Measurements from ENCODE around the gene INSR.

INSR gene

GRCh38 chr19:7287722-7288121, 6.5 kb downstream of the INSR start:
- no peak for TF ChIP-seq CTCF (IDR thresholded peaks at IDR 0.05)
- Histone ChIP-seq H3K27ac (peak overlapping the region in 1 of 2 donors; percentile 48), H3K9me3 (no peaks in the 10 kb centered on the region), H3K36me3 (peaks cover 0 to 10% (median 6%) of the 10 kb centered on the region in 3 donors), H3K4me1 (peaks cover 0 to 33% (median 14%) of the 10 kb centered on the region in 4 donors), H3K4me3 (no peak overlapping the region), H3K27me3 (no peaks in the 10 kb centered on the region)
- intact Hi-C loops (cut with DNase I; ENCODE audit: low total_unique reads), result no loop called here
- no peak for DNase-seq

GRCh38 chr19:7280940-7281666, 13.1 kb downstream of the INSR start:
- Histone ChIP-seq H3K27me3 (no peaks in the 10 kb centered on the region), H3K4me3 (no peak overlapping the region), H3K4me1 (no peaks in the 10 kb centered on the region), H3K9me3 (no peaks in the 10 kb centered on the region), H3K36me3 (peaks cover 0 to 12% (median 0%) of the 10 kb centered on the region in 3 donors), H3K27ac (no peak overlapping the region)
- DNase-seq, result no peak
- no peak for TF ChIP-seq CTCF (IDR thresholded peaks at IDR 0.05)
- intact Hi-C loops (cut with DNase I; ENCODE audit: low total_unique reads), result no loop called here

GRCh38 chr19:7272856-7273578, 21.2 kb downstream of the INSR start:
- intact Hi-C loops (cut with DNase I; ENCODE audit: low total_unique reads), result no loop called here
- peaks cover 0 to 12% (median 0%) of the 10 kb centered on the region in 4 donors for H3K4me1 ChIP-seq
- TF ChIP-seq CTCF (IDR thresholded peaks at IDR 0.05), result no peak
- no peaks in the 10 kb centered on the region for H3K27me3 ChIP-seq
- peaks cover 0 to 18% (median 6%) of the 10 kb centered on the region in 3 donors for H3K36me3 ChIP-seq
- H3K27ac ChIP-seq, result no peak overlapping the region
- H3K9me3 ChIP-seq, result no peaks in the 10 kb centered on the region
- DNase-seq, result no peak
- H3K4me3 ChIP-seq, result no peak overlapping the region

- H3K27ac ChIP-seq, result no peak overlapping the region
- H3K9me3 ChIP-seq, result no peaks in the 10 kb centered on the region
- no peak overlapping the region for H3K4me3 ChIP-seq
- no peak for DNase-seq
- TF ChIP-seq CTCF (IDR thresholded peaks at IDR 0.05), result no peak
- intact Hi-C loops (cut with DNase I; ENCODE audit: low total_unique reads), result no loop called here
- peaks cover 0 to 27% (median 15%) of the 10 kb centered on the region in 4 donors for H3K4me1 ChIP-seq
- H3K36me3 ChIP-seq, result peaks cover 11 to 25% (median 20%) of the 10 kb centered on the region in 3 donors
- no peaks in the 10 kb centered on the region for H3K27me3 ChIP-seq
These were observed 25.5 kb downstream of the INSR start for GRCh38 chr19:7268705-7269098.

GRCh38 chr19:7267792-7268704, 26.2 kb downstream of the INSR start:
- intact Hi-C loops (cut with DNase I; ENCODE audit: low total_unique reads), result no loop called here
- Histone ChIP-seq H3K4me3 (no peak overlapping the region), H3K27me3 (no peaks in the 10 kb centered on the region), H3K9me3 (no peaks in the 10 kb centered on the region), H3K4me1 (peaks cover 0 to 31% (median 18%) of the 10 kb centered on the region in 4 donors), H3K27ac (no peak overlapping the region), H3K36me3 (peaks cover 11 to 25% (median 14%) of the 10 kb centered on the region in 3 donors)
- no peak for DNase-seq
- no peak for TF ChIP-seq CTCF (IDR thresholded peaks at IDR 0.05)

Data from tibial artery (tissue), 4 donors.